H4 (cell line): ENCODE results near the gene ACOT7. TPM values are rescaled to one million over a fixed set of nuclear protein-coding genes. Genes with fewer than 3 reads are reported as not detected.

Source experiments
- DNase-seq: peaks from one replicate; pipeline ENCODE4 v3.0.0-alpha.2; 2015; ENCODE audit warnings: low spot score
- total RNA-seq: library from RNA; depleted of rRNA; stranded (reverse); fragments of >200 nt; shearing (Covaris generic); gene quantifications from 2 replicates; pipeline ENCODE4 v1.2.3, GENCODE V29; 2014

Gene ACOT7
- total RNA-seq, 1 experiment from 2014 or later: 50.6 TPM

- DNase-seq: no peak
These were observed 104.9 kb downstream of the ACOT7 start for GRCh38 chr1:6288665-6289064.

GRCh38 chr1:6288026-6288425, 105.5 kb downstream of the ACOT7 start:
- DNase-seq: no peak

GRCh38 chr1:6287431-6287886, 106.1 kb downstream of the ACOT7 start:
- DNase-seq: no peak

- DNase-seq: no peak
These were observed 106.5 kb downstream of the ACOT7 start for GRCh38 chr1:6287029-6287428.

GRCh38 chr1:6286266-6286665, 107.3 kb downstream of the ACOT7 start:
- no peak for DNase-seq

- no peak for DNase-seq
These were observed 108.2 kb downstream of the ACOT7 start for GRCh38 chr1:6285336-6285735.

GRCh38 chr1:6282577-6283270, 110.8 kb downstream of the ACOT7 start:
- no peak for DNase-seq

GRCh38 chr1:6281511-6282402, 111.8 kb downstream of the ACOT7 start:
- no peak for DNase-seq

GRCh38 chr1:6280761-6281451, 112.7 kb downstream of the ACOT7 start:
- no peak for DNase-seq

- DNase-seq: no peak
These were observed 113.8 kb downstream of the ACOT7 start for GRCh38 chr1:6279613-6280383.

GRCh38 chr1:6279066-6279465, 114.5 kb downstream of the ACOT7 start:
- no peak for DNase-seq

GRCh38 chr1:6278263-6278662, 115.3 kb downstream of the ACOT7 start:
- DNase-seq: no peak

- DNase-seq: no peak
These were observed 116.6 kb downstream of the ACOT7 start for GRCh38 chr1:6276811-6277555.

GRCh38 chr1:6275826-6276782, 117.5 kb downstream of the ACOT7 start:
- no peak for DNase-seq

- no peak for DNase-seq
These were observed 118.9 kb downstream of the ACOT7 start for GRCh38 chr1:6274622-6275139.

- DNase-seq: no peak
These were observed 119.5 kb downstream of the ACOT7 start for GRCh38 chr1:6274102-6274501.

- DNase-seq: peak; percentile 44
These were observed 120.1 kb downstream of the ACOT7 start for GRCh38 chr1:6273380-6273891.

- DNase-seq: no peak
These were observed 120.7 kb downstream of the ACOT7 start for GRCh38 chr1:6272868-6273267.

GRCh38 chr1:6272452-6272851, 121.1 kb downstream of the ACOT7 start:
- DNase-seq: no peak
